Activated CD4-positive, alpha-beta memory T cell treated with anti-CD3 and anti-CD28 coated beads, Interleukin-2, amount 10 ng/mL, durations not matched to agents 7 days and 5 days (primary cell): ENCODE measurements around the gene DNM3. TPM values are rescaled to one million over a fixed set of nuclear protein-coding genes. Genes with fewer than 3 reads are reported as not detected.

Experiments used
- CTCF ChIA-PET: fragments of 350-600 bp; sonication (Branson Sonifier 250); formaldehyde crosslinking; loops from one replicate; lab custom pipeline; 2021; ENCODE audit warnings: antibody characterized with exemption, inconsistent platforms; lab: Charles Lee
- POLR2A ChIA-PET: fragments of 350-600 bp; sonication (Branson Sonifier 250); formaldehyde crosslinking; loops from one replicate; lab custom pipeline; 2021; ENCODE audit warnings: antibody characterized with exemption; lab: Charles Lee
- DNase-seq: peaks from one replicate; pipeline ENCODE4 v3.0.0-alpha.2; 2020
- H3K27ac Mint-ChIP-seq: one replicate; pipeline ENCODE4 v1.8.0; 2021; ENCODE audit warnings: mild to moderate bottlenecking, mixed read lengths
- H3K27me3 Mint-ChIP-seq: one replicate; pipeline ENCODE4 v1.8.0; 2021; ENCODE audit warnings: mixed read lengths
- H3K36me3 Mint-ChIP-seq: one replicate; pipeline ENCODE4 v1.8.0; 2021; ENCODE audit warnings: low read depth, mixed read lengths
- H3K4me1 Mint-ChIP-seq: one replicate; pipeline ENCODE4 v1.8.0; 2021; ENCODE audit warnings: mixed read lengths
- H3K4me3 Mint-ChIP-seq: one replicate; pipeline ENCODE4 v1.8.0; 2021; ENCODE audit warnings: mild to moderate bottlenecking, mixed read lengths
- H3K9me3 Mint-ChIP-seq: one replicate; pipeline ENCODE4 v1.8.0; 2021; ENCODE audit warnings: mixed read lengths
- total RNA-seq, 2 experiments: library from RNA; stranded (reverse); gene quantifications; one replicate each; pipeline ENCODE4 v1.2.3, GENCODE V29; 2021

The DNM3 gene
- total RNA-seq, 2 experiments from 2014 or later = 2.0 to 2.2 TPM

DNA sequence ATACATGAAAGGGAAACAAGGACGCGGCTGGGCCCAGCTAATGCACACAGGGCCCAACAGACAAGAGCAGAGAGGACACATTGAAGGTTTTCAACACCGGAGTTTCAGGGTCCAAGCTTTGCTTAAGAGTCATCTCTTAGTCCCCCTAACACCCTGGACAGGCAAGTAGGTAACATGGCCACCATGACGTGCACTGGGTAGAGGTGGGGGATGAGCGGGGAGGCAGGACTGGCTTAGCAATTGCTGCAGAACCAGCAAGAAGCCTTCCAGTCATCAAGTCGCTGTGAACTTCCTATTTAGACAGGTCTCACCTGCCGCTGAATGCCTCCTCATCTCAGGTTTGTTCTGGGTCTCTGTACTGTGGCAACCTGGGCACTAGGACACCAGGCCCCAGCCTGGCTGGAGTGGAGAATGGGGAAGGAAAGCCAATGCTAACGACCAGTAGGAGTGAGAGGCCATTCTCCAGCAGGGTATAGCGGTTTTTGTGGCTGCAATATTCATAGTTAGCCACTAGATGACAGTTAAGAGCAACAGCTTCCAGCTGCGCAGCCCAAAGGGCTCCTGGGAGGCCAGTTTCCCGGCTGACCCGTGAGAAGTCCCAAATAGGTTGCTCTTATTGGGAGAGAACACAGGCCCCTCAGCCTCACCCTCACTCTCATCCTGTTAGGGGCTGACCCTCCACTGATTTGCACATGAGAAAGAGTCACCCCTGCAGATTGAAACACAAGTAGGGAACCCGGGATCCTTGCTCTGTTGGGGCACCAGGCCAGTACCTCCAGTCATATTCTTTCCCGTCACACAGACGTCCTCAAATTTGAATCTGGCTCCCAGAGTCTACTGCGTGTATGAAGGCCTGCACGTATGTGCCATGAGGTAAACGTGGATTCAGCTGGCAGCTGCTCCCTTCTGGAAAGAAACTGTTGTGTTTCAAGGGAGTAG is 608.6 kb downstream of the DNM3 start:
- DNase-seq = peak; percentile 48
- POLR2A ChIA-PET = interaction anchor here (1.0 to 1.6 kb wide), 2 partner anchors 83 to 178 kb away, joined by 3 to 4 read pairs; partner anchors contain the start of gene SUCO
- Mint-ChIP-seq H3K4me1 (peaks cover 32% of the 10 kb centered on the region), H3K4me3 (no peak overlapping the region), H3K27me3 (peaks cover 1% of the 10 kb centered on the region), H3K36me3 (no peaks in the 10 kb centered on the region), H3K27ac (no peak overlapping the region), H3K9me3 (no peaks in the 10 kb centered on the region)
- CTCF ChIA-PET = interaction anchor here (1.9 to 3.7 kb wide), 4 partner anchors 17 to 278 kb away, joined by 5 to 15 read pairs (median 10); no protein-coding TSS in a partner anchor

- CTCF ChIA-PET = interaction anchor here (1.1 to 3.7 kb wide), 5 partner anchors 18 to 448 kb away, joined by 3 to 15 read pairs (median 7); no protein-coding TSS in a partner anchor
- Mint-ChIP-seq H3K4me3 (no peak overlapping the region), H3K9me3 (no peaks in the 10 kb centered on the region), H3K36me3 (no peaks in the 10 kb centered on the region), H3K27ac (peak overlapping the region; percentile 4), H3K27me3 (peaks cover 2% of the 10 kb centered on the region), H3K4me1 (peaks cover 32% of the 10 kb centered on the region)
- POLR2A ChIA-PET = interaction anchor here (1.0 to 1.6 kb wide), 4 partner anchors 82 to 276 kb away, joined by 3 to 4 read pairs (median 4); partner anchors contain the start of gene SUCO
- no peak for DNase-seq
Observed at GRCh38 chr1:172450524-172450885, 609.2 kb downstream of the DNM3 start.

DNA sequence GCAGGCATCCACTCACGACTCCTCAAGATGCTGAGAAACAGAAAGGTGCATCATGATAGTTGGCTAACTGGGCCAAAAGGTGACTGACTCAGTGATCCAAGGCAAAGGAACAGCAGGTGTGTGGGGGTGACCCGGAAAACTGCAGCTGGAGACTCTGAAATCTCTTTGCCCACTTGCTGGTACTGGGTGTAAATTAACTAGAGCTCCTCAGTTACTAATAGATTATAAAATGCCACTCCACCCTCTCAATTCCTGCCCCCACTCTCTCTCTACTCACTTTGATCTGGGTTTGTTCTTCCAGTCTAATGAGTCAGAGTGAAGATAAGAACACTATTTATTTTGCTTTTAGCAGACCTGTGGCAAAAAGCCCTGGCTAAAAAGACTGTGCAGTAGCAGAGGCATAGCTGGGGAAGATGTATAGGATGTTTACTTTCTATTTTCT is 609.7 kb downstream of the DNM3 start:
- DNase-seq = no peak
- Mint-ChIP-seq H3K4me3 (no peak overlapping the region), H3K4me1 (peaks cover 32% of the 10 kb centered on the region), H3K27ac (peak overlapping the region; percentile 4), H3K36me3 (no peaks in the 10 kb centered on the region), H3K9me3 (no peaks in the 10 kb centered on the region), H3K27me3 (peaks cover 2% of the 10 kb centered on the region)
- ChIA-PET CTCF (interaction anchor here (0.7 to 3.7 kb wide), 8 partner anchors 8 to 449 kb away, joined by 3 to 15 read pairs (median 4); partner anchors contain the start of gene PIGC), POLR2A (interaction anchor here (0.6 to 1.6 kb wide), 5 partner anchors 82 to 657 kb away, joined by 3 to 4 read pairs (median 3); partner anchors contain the start of gene SUCO)

DNA sequence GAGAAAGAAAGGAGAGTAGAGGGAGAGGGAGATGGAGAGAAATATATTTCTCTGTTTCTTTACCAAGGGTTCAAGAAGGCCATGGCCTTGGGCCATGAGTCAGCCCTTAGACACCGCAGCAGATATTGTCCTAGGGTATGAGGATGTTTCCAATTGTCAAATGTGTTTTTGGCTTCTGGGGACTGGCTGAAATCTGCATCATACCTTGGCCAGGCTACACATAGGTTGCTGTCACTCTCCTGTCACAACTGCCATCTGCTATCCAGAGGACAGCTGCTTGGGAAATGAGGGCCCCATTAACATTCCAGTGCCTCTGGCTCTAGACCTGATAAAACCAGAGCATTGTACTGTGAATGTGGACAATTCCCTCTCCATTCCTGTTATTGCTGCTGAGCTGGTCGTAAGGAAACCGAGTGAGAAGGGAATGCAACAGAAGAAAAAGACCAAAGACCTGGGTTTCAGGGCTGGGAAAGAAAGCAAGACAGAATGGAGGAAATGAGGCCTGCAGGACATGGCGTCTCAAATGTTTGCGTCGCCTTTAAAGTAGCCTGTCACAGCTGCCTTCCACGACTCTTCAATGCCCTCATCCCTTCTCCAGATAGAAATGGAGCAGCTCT is 611.3 kb downstream of the DNM3 start:
- DNase-seq = no peak
- Mint-ChIP-seq H3K36me3 (no peaks in the 10 kb centered on the region), H3K4me1 (peaks cover 32% of the 10 kb centered on the region), H3K4me3 (no peak overlapping the region), H3K9me3 (no peaks in the 10 kb centered on the region), H3K27me3 (peaks cover 2% of the 10 kb centered on the region), H3K27ac (no peak overlapping the region)
- CTCF ChIA-PET = interaction anchor here (1.0 to 1.3 kb wide), 2 partner anchors 10 to 272 kb away, joined by 3 read pairs; no protein-coding TSS in a partner anchor
- POLR2A ChIA-PET = no interaction called here

GRCh38 chr1:172453153-172453545 is 611.9 kb downstream of the DNM3 start:
- CTCF ChIA-PET = interaction anchor here (1.0 to 1.3 kb wide), 2 partner anchors 10 to 272 kb away, joined by 3 read pairs; no protein-coding TSS in a partner anchor

DNA sequence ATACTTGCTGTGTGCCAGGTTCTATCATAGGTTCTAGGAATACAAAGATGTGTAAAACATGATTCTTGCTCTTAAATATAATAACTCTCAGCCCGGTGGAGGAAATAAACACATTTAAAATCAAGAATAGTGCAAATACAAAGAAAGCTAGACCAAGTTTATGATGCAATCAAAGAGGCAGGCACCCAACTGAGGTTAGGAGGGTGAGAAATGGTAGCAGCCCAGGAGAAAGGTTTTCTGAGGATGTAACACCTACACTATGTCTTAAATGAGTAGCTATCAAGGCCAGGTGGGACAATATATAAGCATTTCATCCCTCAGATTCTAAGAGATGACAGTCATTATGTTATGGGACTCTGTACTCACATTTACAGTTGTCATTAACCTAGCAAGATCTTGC is 612.3 kb downstream of the DNM3 start:
- ChIA-PET POLR2A (interaction anchor here (1.2 kb wide), 1 partner anchor 79 kb away, joined by 3 read pairs; no protein-coding TSS in a partner anchor), CTCF (interaction anchor here (1.0 to 1.3 kb wide), 2 partner anchors 11 to 271 kb away, joined by 3 read pairs; no protein-coding TSS in a partner anchor)
- Mint-ChIP-seq H3K27ac (no peak overlapping the region), H3K4me3 (no peak overlapping the region), H3K4me1 (peaks cover 30% of the 10 kb centered on the region), H3K36me3 (no peaks in the 10 kb centered on the region), H3K9me3 (no peaks in the 10 kb centered on the region), H3K27me3 (peaks cover 2% of the 10 kb centered on the region)
- DNase-seq = no peak

More at GRCh38 chr1:172453153-172453545, 611.9 kb downstream of the DNM3 start:
- Mint-ChIP-seq H3K27ac (no peak overlapping the region), H3K27me3 (peaks cover 2% of the 10 kb centered on the region), H3K36me3 (no peaks in the 10 kb centered on the region), H3K4me1 (peaks cover 32% of the 10 kb centered on the region), H3K4me3 (no peak overlapping the region), H3K9me3 (no peaks in the 10 kb centered on the region)
- no peak for DNase-seq
- POLR2A ChIA-PET = interaction anchor here (1.2 kb wide), 1 partner anchor 79 kb away, joined by 3 read pairs; no protein-coding TSS in a partner anchor

DNA sequence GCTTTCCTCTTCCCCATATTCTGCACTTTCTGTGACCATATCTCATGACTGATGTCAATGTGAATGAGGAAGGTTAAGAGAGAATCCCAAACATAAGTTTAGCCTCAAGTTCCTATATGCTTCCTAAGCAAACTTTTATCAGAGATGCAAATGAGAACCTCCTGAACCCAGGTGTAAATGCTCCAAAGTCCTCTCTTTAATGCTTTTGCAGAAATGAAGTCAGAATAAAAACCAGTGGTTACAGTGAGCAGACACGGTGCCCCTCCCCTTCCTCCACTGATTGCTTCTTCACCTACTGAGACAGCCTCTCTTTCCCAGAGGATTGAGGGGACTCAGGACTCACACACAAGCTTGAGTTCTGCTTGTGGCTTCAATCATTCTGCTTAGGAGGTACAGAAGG is 614.2 kb downstream of the DNM3 start:
- H3K27me3 Mint-ChIP-seq = peaks cover 6% of the 10 kb centered on the region
- no peak overlapping the region for H3K4me3 Mint-ChIP-seq
- CTCF ChIA-PET = no interaction called here
- no peaks in the 10 kb centered on the region for H3K9me3 Mint-ChIP-seq
- no peak for DNase-seq
- POLR2A ChIA-PET = no interaction called here
- H3K36me3 Mint-ChIP-seq = no peaks in the 10 kb centered on the region
- H3K4me1 Mint-ChIP-seq = peaks cover 13% of the 10 kb centered on the region
- no peak overlapping the region for H3K27ac Mint-ChIP-seq

DNA sequence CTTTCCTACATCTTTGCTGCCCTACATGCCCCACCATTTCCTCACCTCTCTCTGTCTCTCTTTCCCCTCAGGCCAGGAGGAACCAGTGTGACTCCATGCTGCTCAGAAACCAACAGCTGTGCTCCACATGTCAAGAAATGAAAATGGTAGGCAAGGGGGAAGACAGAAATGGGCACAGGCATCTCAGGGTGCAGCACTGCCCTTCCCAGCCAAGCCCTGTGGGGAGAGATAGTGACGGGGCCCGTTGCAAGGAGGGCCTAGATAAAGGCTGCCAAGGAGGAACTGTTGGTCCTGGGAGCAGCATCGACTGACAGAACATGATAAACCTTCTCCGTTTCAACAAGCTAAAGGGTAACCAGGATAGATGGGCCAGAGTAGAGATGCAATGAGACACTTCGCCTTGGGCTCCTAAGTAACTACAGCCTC is 615.1 kb downstream of the DNM3 start:
- Mint-ChIP-seq H3K4me3 (no peak overlapping the region), H3K4me1 (peaks cover 4% of the 10 kb centered on the region), H3K27me3 (peaks cover 8% of the 10 kb centered on the region), H3K9me3 (no peaks in the 10 kb centered on the region), H3K27ac (no peak overlapping the region), H3K36me3 (no peaks in the 10 kb centered on the region)
- DNase-seq = no peak
- ChIA-PET POLR2A (no interaction called here), CTCF (interaction anchor here (1.1 to 3.3 kb wide), 2 partner anchors 12 to 267 kb away, joined by 3 to 13 read pairs; partner anchors contain the start of gene PIGC)

DNA sequence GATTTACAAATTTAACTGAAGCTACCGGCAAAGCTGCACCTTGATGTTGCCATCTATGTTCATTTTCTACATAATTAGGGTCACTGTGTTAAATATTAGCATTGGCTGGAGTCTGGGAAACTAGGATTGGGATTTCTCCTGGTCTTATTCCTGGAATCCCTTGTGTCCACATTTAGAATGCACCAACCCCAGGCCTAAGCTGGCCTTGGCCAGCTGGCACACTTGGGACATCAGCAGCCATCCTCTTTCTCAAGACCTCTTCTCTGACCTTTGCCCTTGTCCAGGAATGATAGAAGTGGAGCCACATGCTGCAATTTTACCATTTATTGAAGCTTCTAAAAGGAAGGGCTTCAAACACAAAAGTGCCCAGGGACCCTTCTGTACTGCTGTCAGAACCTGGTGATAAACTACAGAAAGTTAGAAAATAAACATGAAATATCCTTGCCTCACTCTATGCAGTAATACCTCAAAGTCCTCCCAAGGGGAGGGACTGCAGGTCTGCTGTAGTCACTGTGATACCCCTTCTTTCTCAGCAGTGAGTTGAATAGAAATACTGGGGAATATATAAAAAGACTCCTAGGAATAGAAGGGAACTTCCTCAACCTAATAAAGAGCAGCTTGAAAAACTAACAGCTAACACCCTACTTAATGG is 616.3 kb downstream of the DNM3 start:
- no peak for DNase-seq
- H3K4me3 Mint-ChIP-seq = no peak overlapping the region
- no peaks in the 10 kb centered on the region for H3K4me1 Mint-ChIP-seq
- ChIA-PET POLR2A (interaction anchor here (0.8 kb wide), 1 partner anchor 75 kb away, joined by 3 read pairs; no protein-coding TSS in a partner anchor), CTCF (interaction anchor here (3.3 kb wide), 1 partner anchor 14 kb away, joined by 13 read pairs; the partner anchor contains the start of gene PIGC)
- no peak overlapping the region for H3K27ac Mint-ChIP-seq
- H3K9me3 Mint-ChIP-seq = no peaks in the 10 kb centered on the region
- no peaks in the 10 kb centered on the region for H3K36me3 Mint-ChIP-seq
- peaks cover 8% of the 10 kb centered on the region for H3K27me3 Mint-ChIP-seq

GRCh38 chr1:172460177-172460576 is 618.9 kb downstream of the DNM3 start:
- no peak overlapping the region for H3K27ac Mint-ChIP-seq
- no peaks in the 10 kb centered on the region for H3K9me3 Mint-ChIP-seq
- CTCF ChIA-PET = interaction anchor here (1.2 kb wide), 1 partner anchor 282 kb away, joined by 3 read pairs; no protein-coding TSS in a partner anchor
- POLR2A ChIA-PET = interaction anchor here (0.9 kb wide), 1 partner anchor 72 kb away, joined by 3 read pairs; no protein-coding TSS in a partner anchor
- no peak for DNase-seq
- peaks cover 6% of the 10 kb centered on the region for H3K27me3 Mint-ChIP-seq
- no peaks in the 10 kb centered on the region for H3K4me1 Mint-ChIP-seq
- no peaks in the 10 kb centered on the region for H3K36me3 Mint-ChIP-seq
- H3K4me3 Mint-ChIP-seq = no peak overlapping the region

DNA sequence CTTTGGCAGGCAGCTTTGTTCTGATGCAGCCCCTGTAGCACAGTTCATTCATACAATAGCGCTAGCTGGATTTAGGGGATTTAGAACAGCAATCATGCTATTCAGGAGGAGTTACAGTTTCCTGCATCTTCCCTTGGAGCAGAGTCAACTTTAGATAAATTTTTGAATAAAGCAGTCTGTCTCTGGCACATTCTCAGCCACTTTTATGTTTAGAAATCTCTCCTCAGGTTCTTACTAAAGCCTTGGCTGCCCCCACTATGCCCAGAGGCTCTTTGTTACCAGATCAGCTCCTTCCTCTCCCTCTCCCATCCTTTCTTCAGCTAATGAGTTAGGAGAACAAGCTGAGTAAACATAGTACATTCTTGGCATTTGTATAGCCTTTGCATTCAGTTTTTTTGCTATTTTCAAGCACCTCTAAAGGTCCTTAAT is 619.6 kb downstream of the DNM3 start:
- DNase-seq = no peak
- POLR2A ChIA-PET = interaction anchor here (0.9 kb wide), 1 partner anchor 72 kb away, joined by 3 read pairs; no protein-coding TSS in a partner anchor
- CTCF ChIA-PET = interaction anchor here (1.2 kb wide), 1 partner anchor 281 kb away, joined by 3 read pairs; no protein-coding TSS in a partner anchor
- Mint-ChIP-seq H3K4me3 (no peak overlapping the region), H3K27ac (no peak overlapping the region), H3K36me3 (no peaks in the 10 kb centered on the region), H3K4me1 (peaks cover 2% of the 10 kb centered on the region), H3K27me3 (peaks cover 8% of the 10 kb centered on the region), H3K9me3 (no peaks in the 10 kb centered on the region)
